ENCODE data around the gene OR14A16.

Gene OR14A16

DNA sequence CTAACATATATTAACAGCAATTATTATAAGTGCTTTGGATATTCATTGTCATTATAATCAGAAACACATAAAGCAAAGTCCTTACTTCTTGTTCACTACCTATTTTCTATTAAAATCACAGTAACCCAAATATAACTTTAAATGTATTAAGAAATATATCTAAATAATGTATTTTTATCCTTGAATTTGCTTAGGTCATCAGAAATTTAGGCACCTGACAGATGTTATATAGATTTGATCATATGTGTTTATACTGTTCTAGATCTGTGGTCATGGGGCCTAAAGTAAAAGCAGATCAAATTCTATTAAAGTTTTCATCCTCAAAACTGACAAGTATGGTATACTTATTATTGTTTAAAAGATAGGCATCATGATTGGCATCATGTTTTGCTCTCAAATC, 54.3 kb downstream of the OR14A16 start:
- no peaks in the 10 kb centered on the region for H3K27me3 ChIP-seq
- H3K27ac ChIP-seq = no peak overlapping the region
- no peaks in the 10 kb centered on the region for H3K4me1 ChIP-seq (ENCODE audit: control insufficient read depth in 1 of 2, insufficient read depth in 1 of 2, low read depth in 1 of 2, low read length in 1 of 2)
- no peaks in the 10 kb centered on the region for H3K36me3 ChIP-seq
- no peak overlapping the region for H3K4me3 ChIP-seq (ENCODE audit: low read depth in 1 of 2, low read length in 1 of 2)
- TF ChIP-seq, protein P1, sequence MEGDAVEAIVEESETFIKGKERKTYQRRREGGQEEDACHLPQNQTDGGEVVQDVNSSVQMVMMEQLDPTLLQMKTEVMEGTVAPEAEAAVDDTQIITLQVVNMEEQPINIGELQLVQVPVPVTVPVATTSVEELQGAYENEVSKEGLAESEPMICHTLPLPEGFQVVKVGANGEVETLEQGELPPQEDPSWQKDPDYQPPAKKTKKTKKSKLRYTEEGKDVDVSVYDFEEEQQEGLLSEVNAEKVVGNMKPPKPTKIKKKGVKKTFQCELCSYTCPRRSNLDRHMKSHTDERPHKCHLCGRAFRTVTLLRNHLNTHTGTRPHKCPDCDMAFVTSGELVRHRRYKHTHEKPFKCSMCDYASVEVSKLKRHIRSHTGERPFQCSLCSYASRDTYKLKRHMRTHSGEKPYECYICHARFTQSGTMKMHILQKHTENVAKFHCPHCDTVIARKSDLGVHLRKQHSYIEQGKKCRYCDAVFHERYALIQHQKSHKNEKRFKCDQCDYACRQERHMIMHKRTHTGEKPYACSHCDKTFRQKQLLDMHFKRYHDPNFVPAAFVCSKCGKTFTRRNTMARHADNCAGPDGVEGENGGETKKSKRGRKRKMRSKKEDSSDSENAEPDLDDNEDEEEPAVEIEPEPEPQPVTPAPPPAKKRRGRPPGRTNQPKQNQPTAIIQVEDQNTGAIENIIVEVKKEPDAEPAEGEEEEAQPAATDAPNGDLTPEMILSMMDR (IDR thresholded peaks at IDR 0.05) = no peak
- H3K9me3 ChIP-seq = no peaks in the 10 kb centered on the region
